Loucy (cell line): Measurements from ENCODE around the gene PPP1R1C.
"Not testable (repeated sequence)": the region's sequence is repeated elsewhere in the genome, so short reads cannot be mapped to it uniquely, and the experiment has no call there.

Source experiments
- H2AFZ ChIP-seq: fragments of 200-600 bp; sonication (generic); 2 replicates; pipeline ENCODE4 v1.6.0; 2016; ENCODE audit warnings: antibody characterized with exemption, mild to moderate bottlenecking, low read length, moderate library complexity
- H3F3A ChIP-seq: fragments of 200-600 bp; 2 replicates; pipeline ENCODE4 v1.6.0; 2016; ENCODE audit warnings: antibody characterized with exemption, low read depth, mild to moderate bottlenecking
- H3K27me3 ChIP-seq: fragments of 200-600 bp; sonication (generic); 2 replicates; pipeline ENCODE4 v1.6.1; 2014; ENCODE audit warnings: low read length, mild to moderate bottlenecking; ENCODE audit not compliant: insufficient read depth, poor library complexity, severe bottlenecking
- H3K36me3 ChIP-seq: fragments of 200-600 bp; sonication (generic); 2 replicates; pipeline ENCODE4 v1.6.1; 2016; ENCODE audit warnings: low read length; ENCODE audit not compliant: insufficient read depth
- H3K4me1 ChIP-seq: fragments of 200-600 bp; sonication (generic); 2 replicates; pipeline ENCODE4 v1.5.1; 2014; ENCODE audit warnings: low read length, mild to moderate bottlenecking; ENCODE audit not compliant: insufficient read depth, poor library complexity, severe bottlenecking
- H3K4me2 ChIP-seq: fragments of 200-600 bp; sonication (generic); 2 replicates; pipeline ENCODE4 v1.6.0; 2014; ENCODE audit warnings: antibody characterized with exemption, low read length, low read depth, mild to moderate bottlenecking; ENCODE audit not compliant: poor library complexity, severe bottlenecking
- H3K4me3 ChIP-seq: fragments of 200-600 bp; sonication (generic); 2 replicates; pipeline ENCODE4 v1.5.1; 2014; ENCODE audit warnings: low read length, mild to moderate bottlenecking, mixed read lengths; ENCODE audit not compliant: poor library complexity, severe bottlenecking
- H3K79me2 ChIP-seq: fragments of 200-600 bp; sonication (generic); 2 replicates; pipeline ENCODE4 v1.6.1; 2014; ENCODE audit warnings: low read length; ENCODE audit not compliant: insufficient read depth
- H3K9ac ChIP-seq: fragments of 200-600 bp; sonication (generic); 2 replicates; pipeline ENCODE4 v1.6.0; 2014; ENCODE audit warnings: mild to moderate bottlenecking, low read depth, low read length, moderate library complexity; ENCODE audit not compliant: poor library complexity, severe bottlenecking
- H3K9me2 ChIP-seq: fragments of 200-600 bp; sonication (generic); replicated peaks from 2 replicates; pipeline ENCODE4 v1.6.1; 2016; ENCODE audit warnings: low read depth, low read length, mixed read lengths
- H3K9me3 ChIP-seq: fragments of 200-600 bp; sonication (generic); 2 replicates; pipeline ENCODE4 v1.6.1; 2014; ENCODE audit warnings: mild to moderate bottlenecking, antibody characterized with exemption, low read length, low read depth; ENCODE audit not compliant: insufficient read depth
- H4K20me1 ChIP-seq: fragments of 200-600 bp; sonication (generic); 2 replicates; pipeline ENCODE4 v1.6.0; 2014; ENCODE audit warnings: antibody characterized with exemption, low read length, mild to moderate bottlenecking; ENCODE audit not compliant: insufficient read depth, poor library complexity, severe bottlenecking
- EZH2phosphoT487 ChIP-seq: fragments of 200-600 bp; IDR thresholded peaks from 2 replicates; pipeline ENCODE4 v1.6.1; 2018; ENCODE audit warnings: antibody characterized with exemption, mild to moderate bottlenecking, moderate library complexity, borderline replicate concordance
- TF ChIP-seq, protein P1 (sequence below): fragments of 200-600 bp; sonication (generic); conservative IDR thresholded peaks from 2 replicates; pipeline ENCODE4 v1.5.1; 2014; ENCODE audit warnings: mild to moderate bottlenecking, antibody characterized with exemption, low read length

Gene PPP1R1C

DNA sequence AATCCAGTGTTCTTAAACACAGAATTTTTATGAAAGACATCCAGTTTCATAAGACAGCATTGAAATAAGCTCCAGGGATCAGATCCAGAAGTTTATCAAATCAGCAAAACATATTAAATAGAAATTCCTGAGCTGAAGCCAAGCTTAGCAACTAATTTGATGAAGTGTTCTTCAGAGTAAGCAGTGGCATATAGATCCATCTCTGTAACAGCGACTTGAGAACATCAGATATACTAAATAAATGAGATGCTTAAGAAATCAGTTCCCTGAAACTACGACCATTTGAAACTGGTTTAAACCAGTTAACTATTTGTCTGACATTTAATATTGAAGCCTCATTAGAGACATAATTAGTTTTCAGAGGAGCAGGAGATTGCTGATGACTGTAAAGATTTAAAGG, 34.1 kb downstream of the PPP1R1C start:
- H3K27me3 ChIP-seq = no peaks in the 10 kb centered on the region

DNA sequence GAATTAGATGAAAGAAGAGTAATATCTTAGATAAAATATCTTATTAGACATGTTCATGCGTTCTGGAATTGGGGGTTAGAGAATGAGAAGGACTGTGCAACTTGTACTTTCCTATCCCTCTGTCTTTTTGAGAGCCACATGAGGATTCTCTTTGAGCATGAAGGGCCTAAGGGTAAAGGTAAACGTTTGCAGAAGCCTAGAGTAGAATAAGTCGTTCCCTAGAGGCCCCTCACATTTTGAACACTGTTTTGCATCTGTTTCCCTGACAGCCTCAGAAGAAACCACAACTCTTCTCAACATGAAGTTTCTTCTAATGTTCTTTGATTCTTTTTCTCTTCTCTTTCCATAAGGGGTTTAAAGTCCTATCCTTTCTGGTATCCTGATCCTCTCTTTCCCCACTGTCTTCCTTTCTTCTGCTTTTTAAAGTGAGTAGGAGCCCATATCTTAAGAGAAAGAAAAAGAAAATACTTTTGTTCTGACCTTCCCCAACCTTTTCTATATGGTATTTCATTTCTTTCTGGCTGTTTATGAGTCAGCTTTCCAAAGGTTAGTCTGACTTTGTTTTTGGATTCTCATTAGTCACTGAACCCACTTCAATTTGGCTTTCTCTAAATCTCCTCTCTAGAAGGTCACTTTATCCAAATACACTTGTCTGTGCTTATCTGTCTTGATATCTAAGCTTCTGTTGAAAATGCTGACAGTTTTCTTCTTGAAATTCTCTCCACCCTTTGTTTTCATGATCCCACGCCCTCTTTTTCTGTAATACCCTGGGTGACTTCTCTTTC, 34.8 kb downstream of the PPP1R1C start:
- Histone ChIP-seq H4K20me1 (no peaks in the 10 kb centered on the region), H3K9ac (peak overlapping the region; percentile 10), H2AFZ (peak overlapping the region; percentile 32), H3K27me3 (no peaks in the 10 kb centered on the region), H3K36me3 (no peaks in the 10 kb centered on the region), H3K4me1 (peaks cover 29% of the 10 kb centered on the region), H3K9me2 (no peaks in the 10 kb centered on the region), H3K4me3 (peak overlapping the region; percentile 53), H3F3A (0 out of 2 replicates have a peak, but pooled peaks cover 6% of the 10 kb centered on the region), H3K9me3 (0 out of 2 replicates have a peak, but pooled peaks cover 7% of the 10 kb centered on the region), H3K4me2 (peak overlapping the region; percentile 71), H3K79me2 (no peaks in the 10 kb centered on the region)
- TF ChIP-seq, protein P1, sequence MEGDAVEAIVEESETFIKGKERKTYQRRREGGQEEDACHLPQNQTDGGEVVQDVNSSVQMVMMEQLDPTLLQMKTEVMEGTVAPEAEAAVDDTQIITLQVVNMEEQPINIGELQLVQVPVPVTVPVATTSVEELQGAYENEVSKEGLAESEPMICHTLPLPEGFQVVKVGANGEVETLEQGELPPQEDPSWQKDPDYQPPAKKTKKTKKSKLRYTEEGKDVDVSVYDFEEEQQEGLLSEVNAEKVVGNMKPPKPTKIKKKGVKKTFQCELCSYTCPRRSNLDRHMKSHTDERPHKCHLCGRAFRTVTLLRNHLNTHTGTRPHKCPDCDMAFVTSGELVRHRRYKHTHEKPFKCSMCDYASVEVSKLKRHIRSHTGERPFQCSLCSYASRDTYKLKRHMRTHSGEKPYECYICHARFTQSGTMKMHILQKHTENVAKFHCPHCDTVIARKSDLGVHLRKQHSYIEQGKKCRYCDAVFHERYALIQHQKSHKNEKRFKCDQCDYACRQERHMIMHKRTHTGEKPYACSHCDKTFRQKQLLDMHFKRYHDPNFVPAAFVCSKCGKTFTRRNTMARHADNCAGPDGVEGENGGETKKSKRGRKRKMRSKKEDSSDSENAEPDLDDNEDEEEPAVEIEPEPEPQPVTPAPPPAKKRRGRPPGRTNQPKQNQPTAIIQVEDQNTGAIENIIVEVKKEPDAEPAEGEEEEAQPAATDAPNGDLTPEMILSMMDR = no peak
- TF ChIP-seq EZH2phosphoT487 = no peak

More for the DNA sequence above, 34.1 kb downstream of the PPP1R1C start:
- Histone ChIP-seq H3K36me3 (no peaks in the 10 kb centered on the region), H3K4me3 (no peak overlapping the region), H3F3A (0 out of 2 replicates have a peak, but pooled peaks cover 6% of the 10 kb centered on the region), H4K20me1 (no peaks in the 10 kb centered on the region), H3K4me1 (peaks cover 29% of the 10 kb centered on the region), H3K9ac (peak overlapping the region; percentile 10), H3K79me2 (no peaks in the 10 kb centered on the region), H3K9me2 (no peaks in the 10 kb centered on the region), H3K9me3 (0 out of 2 replicates have a peak, but pooled peaks cover 7% of the 10 kb centered on the region), H3K4me2 (peak overlapping the region; percentile 71), H2AFZ (no peak overlapping the region)
- TF ChIP-seq, protein P1 = no peak
- no peak for TF ChIP-seq EZH2phosphoT487

DNA sequence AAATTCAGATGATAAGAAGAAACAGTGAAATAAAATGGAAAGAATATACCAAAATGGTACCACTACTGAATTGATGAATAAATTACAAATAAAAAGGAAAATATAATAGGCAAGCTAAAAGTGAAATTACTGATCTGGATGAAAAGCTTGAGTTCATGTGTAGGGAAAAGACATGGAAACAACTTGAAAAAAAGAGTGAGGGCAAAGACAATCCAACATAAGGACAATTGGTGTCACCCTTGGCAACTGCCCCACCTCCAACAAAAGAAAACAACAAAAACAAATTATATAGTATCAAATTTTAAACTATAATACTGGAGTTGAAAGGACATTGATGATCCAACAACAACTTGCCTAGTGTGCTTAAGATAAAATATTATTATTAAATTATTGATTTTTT, 37.6 kb downstream of the PPP1R1C start:
- no peaks in the 10 kb centered on the region for H3K27me3 ChIP-seq
- H3K9me2 ChIP-seq = no peaks in the 10 kb centered on the region
- H3K79me2 ChIP-seq = no peaks in the 10 kb centered on the region
- no peak for TF ChIP-seq EZH2phosphoT487
- TF ChIP-seq, protein P1 = no peak
- no peak overlapping the region for H2AFZ ChIP-seq
- H3F3A ChIP-seq = 0 out of 2 replicates have a peak, but pooled peaks cover 6% of the 10 kb centered on the region
- H3K36me3 ChIP-seq = no peaks in the 10 kb centered on the region
- H3K9me3 ChIP-seq = 0 out of 2 replicates have a peak, but pooled peaks cover 7% of the 10 kb centered on the region
- no peak overlapping the region for H3K4me3 ChIP-seq
- no peak overlapping the region for H3K4me2 ChIP-seq
- no peaks in the 10 kb centered on the region for H4K20me1 ChIP-seq
- peaks cover 24% of the 10 kb centered on the region for H3K4me1 ChIP-seq
- no peak overlapping the region for H3K9ac ChIP-seq

DNA sequence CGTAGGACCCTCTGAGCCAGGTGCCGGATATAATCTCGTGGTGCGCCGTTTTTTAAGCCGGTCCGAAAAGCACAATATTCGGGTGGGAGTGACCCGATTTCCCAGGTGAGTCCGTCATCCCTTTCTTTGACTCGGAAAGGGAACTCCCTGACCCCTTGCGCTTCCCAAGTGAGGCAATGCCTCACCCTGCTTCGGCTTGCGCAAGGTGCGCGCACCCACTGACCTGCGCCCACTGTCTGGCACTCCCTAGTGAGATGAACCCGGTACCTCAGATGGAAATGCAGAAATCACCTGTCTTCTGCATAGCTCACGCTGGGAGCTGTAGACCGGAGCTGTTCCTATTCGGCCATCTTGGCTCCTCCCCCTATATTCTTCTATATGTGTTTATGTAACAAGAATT, 45.2 kb downstream of the PPP1R1C start:
- H3K4me1 ChIP-seq, H3K36me3 ChIP-seq, H3K9me2 ChIP-seq, H3K79me2 ChIP-seq, H3K9me3 ChIP-seq, H4K20me1 ChIP-seq, H2AFZ ChIP-seq, H3K27me3 ChIP-seq, H3F3A ChIP-seq, H3K4me2 ChIP-seq, H3K9ac ChIP-seq, H3K4me3 ChIP-seq: not testable (repeated sequence)
